Measurements from ENCODE around the gene HRK. TPM values are rescaled to one million over a fixed set of nuclear protein-coding genes. Genes with fewer than 3 reads are reported as not detected.

HRK gene
- total RNA-seq, 4 donors from 2014 or later, result not detected

- Histone ChIP-seq H3K4me3 (no peak overlapping the region), H3K4me1 (no peaks in the 10 kb centered on the region), H3K27me3 (no peaks in the 10 kb centered on the region), H3K27ac (no peak overlapping the region), H3K9me3 (no peaks in the 10 kb centered on the region), H3K36me3 (no peaks in the 10 kb centered on the region)
- DNase-seq, result no peak
- TF ChIP-seq CTCF (IDR thresholded peaks at IDR 0.05) (no peak), POLR2A (IDR thresholded peaks at IDR 0.05) (no peak)
Measured at GRCh38 chr12:116808113-116809105, 72.8 kb downstream of the HRK start.

GRCh38 chr12:116807546-116807945 lies 73.7 kb downstream of the HRK start:
- no peaks in the 10 kb centered on the region for H3K4me1 ChIP-seq
- TF ChIP-seq CTCF (IDR thresholded peaks at IDR 0.05) (no peak), POLR2A (IDR thresholded peaks at IDR 0.05) (no peak)

DNA sequence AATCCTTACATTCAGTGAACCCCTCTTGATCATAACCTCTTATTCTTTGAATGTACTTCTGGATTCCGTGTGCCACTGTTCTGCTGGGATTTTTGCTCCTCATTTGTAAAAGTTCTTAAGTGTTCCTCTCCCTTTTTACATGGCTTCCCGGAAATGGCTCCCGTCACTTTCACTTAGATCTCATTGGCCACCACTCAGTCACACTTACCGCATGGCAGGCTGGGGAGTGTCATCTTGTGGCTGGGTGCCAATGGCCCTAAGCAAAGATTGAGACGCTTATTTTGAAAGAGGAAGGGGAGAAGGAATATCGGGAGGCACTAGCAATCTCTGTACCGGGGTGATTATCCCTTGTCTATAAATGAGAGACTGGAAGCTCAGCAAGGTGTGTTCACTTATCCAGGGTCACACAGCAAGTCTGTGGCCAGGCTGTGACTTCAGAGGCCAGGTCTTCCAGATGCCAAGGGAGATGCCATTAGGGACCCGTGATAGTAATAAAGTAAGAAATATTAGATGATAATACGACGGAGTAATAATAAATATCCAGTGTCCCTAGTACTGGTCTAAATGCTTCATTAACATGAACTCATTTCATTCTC lies 74.3 kb downstream of the HRK start:
- H3K36me3 ChIP-seq, result no peaks in the 10 kb centered on the region
- TF ChIP-seq CTCF (IDR thresholded peaks at IDR 0.05), result no peak
- H3K27me3 ChIP-seq, result no peaks in the 10 kb centered on the region
- no peak overlapping the region for H3K4me3 ChIP-seq
- DNase-seq, result no peak
- H3K4me1 ChIP-seq, result no peaks in the 10 kb centered on the region
- no peak overlapping the region for H3K27ac ChIP-seq
- no peaks in the 10 kb centered on the region for H3K9me3 ChIP-seq

More at GRCh38 chr12:116807546-116807945, 73.7 kb downstream of the HRK start:
- Histone ChIP-seq H3K9me3 (no peaks in the 10 kb centered on the region), H3K27me3 (no peaks in the 10 kb centered on the region), H3K36me3 (no peaks in the 10 kb centered on the region), H3K27ac (no peak overlapping the region), H3K4me3 (no peak overlapping the region)
- DNase-seq, result no peak

Other genes with a start within 250 kb of the HRK start
- 10 to 100 TPM; 21.5 to 36.3 (median 30.3) TPM for gene SPRING1, start 143.4 kb downstream of the HRK start, total RNA-seq
- 1 to 10 TPM in 3 of 4 donors, under 1 TPM in 1; 0.38 to 3.9 (median 3.1) TPM for gene RNFT2, start 143.1 kb downstream of the HRK start, total RNA-seq
- 10 to 100 TPM in 1 of 4 donors, 1 to 10 TPM in 3; 4.7 to 28.9 (median 9.2) TPM for gene FBXW8, start 29.5 kb upstream of the HRK start, total RNA-seq
- 10 to 100 TPM in 1 of 4 donors, 1 to 10 TPM in 3; 1.8 to 32.2 (median 3.2) TPM for gene TESC, start 218.0 kb upstream of the HRK start, total RNA-seq

All from Peyer's patch (tissue), 4 donors.